Head of caudate nucleus (tissue), 42 donors: ENCODE measurements around the gene RSPRY1.
"Not testable (repeated sequence)": the region's sequence is repeated elsewhere in the genome, so short reads cannot be mapped to it uniquely, and the experiment has no call there.

Experiments
- DNase-seq, 42 donors: peaks; one replicate each; pipeline versions ENCODE4 v3.0.0 to v3.0.0-alpha.2; 2020 to 2021; ENCODE audit warnings: mixed read lengths in 7 of 42
- intact Hi-C: fragments of 100-400 bp; cut with DNase I; formaldehyde crosslinking; loops from one replicate; pipeline ENCODE4 v1.15.0; 2022

Gene RSPRY1

GRCh38 chr16:57261806-57262205 lies 75.7 kb downstream of the RSPRY1 start:
- peak in 12 of 42 donors; percentile 3 to 30 (median 8) for DNase-seq
- intact Hi-C loops = no loop called here

GRCh38 chr16:57262841-57263540 lies 76.9 kb downstream of the RSPRY1 start:
- intact Hi-C loops = no loop called here

GRCh38 chr16:57263541-57264351 lies 77.6 kb downstream of the RSPRY1 start:
- DNase-seq = peak in 14 of 42 donors; percentile 1 to 40 (median 11)
- intact Hi-C loops = no loop called here

More at GRCh38 chr16:57262841-57263540, 76.9 kb downstream of the RSPRY1 start:
- peak in 41 of 42 donors; percentile 40 to 87 (median 70) for DNase-seq

GRCh38 chr16:57264381-57264780 lies 78.3 kb downstream of the RSPRY1 start:
- peak in 10 of 42 donors; percentile 0 to 36 (median 10) for DNase-seq
- intact Hi-C loops = no loop called here

GRCh38 chr16:57264950-57265371 lies 78.8 kb downstream of the RSPRY1 start:
- DNase-seq = peak in 8 of 42 donors; percentile 5 to 28 (median 15)
- intact Hi-C loops = no loop called here

- intact Hi-C loops = no loop called here
- peak in 40 of 42 donors; percentile 40 to 89 (median 76) for DNase-seq
Observed at GRCh38 chr16:57265850-57266530, 79.9 kb downstream of the RSPRY1 start.

GRCh38 chr16:57266531-57267260 lies 80.6 kb downstream of the RSPRY1 start:
- intact Hi-C loops = no loop called here
- no peak for DNase-seq

- DNase-seq, intact Hi-C loops: not testable (repeated sequence)
Observed at GRCh38 chr16:57267343-57267742, 81.2 kb downstream of the RSPRY1 start.

GRCh38 chr16:57268804-57269800 lies 83.0 kb downstream of the RSPRY1 start:
- DNase-seq = peak in 2 of 42 donors; percentile 48 to 54
- intact Hi-C loops = no loop called here

- peak; percentile 77 to 96 (median 90) for DNase-seq
- intact Hi-C loops = no loop called here
Observed at GRCh38 chr16:57270221-57271062, 84.3 kb downstream of the RSPRY1 start.

GRCh38 chr16:57271063-57271345 lies 84.9 kb downstream of the RSPRY1 start:
- intact Hi-C loops = no loop called here
- DNase-seq = no peak

- intact Hi-C loops = no loop called here
- DNase-seq = no peak
Observed at GRCh38 chr16:57271867-57272495, 85.9 kb downstream of the RSPRY1 start.

GRCh38 chr16:57273359-57273758 lies 87.2 kb downstream of the RSPRY1 start:
- DNase-seq = no peak
- intact Hi-C loops = no loop called here

- intact Hi-C loops = no loop called here
Observed at GRCh38 chr16:57273826-57274225, 87.7 kb downstream of the RSPRY1 start.

GRCh38 chr16:57275946-57276345 lies 89.8 kb downstream of the RSPRY1 start:
- intact Hi-C loops, DNase-seq: not testable (repeated sequence)

More at GRCh38 chr16:57273826-57274225, 87.7 kb downstream of the RSPRY1 start:
- DNase-seq = no peak

GRCh38 chr16:57276596-57276995 lies 90.5 kb downstream of the RSPRY1 start:
- peak in 1 of 42 donors; percentile 43 for DNase-seq
- intact Hi-C loops = no loop called here
